WTC11 (cell line): ENCODE results near the gene TOX4. TPM values are rescaled to one million over a fixed set of nuclear protein-coding genes. Genes with fewer than 3 reads are reported as not detected.

Source experiments
- ATAC-seq: fragments of 200-7000 bp; cut with Tn5 transposase; 2 replicates; pipeline ENCODE4 v1.10.0; 2021; ENCODE audit warnings: mild to moderate bottlenecking, moderate library complexity
- CTCF ChIA-PET: fragments of 300-600 bp; sonication (Branson Sonifier 250); formaldehyde crosslinking; loops from one replicate; lab custom pipeline; 2021; ENCODE audit warnings: antibody characterized with exemption; lab: Charles Lee
- POLR2A ChIA-PET: fragments of 350-600 bp; sonication (Branson Sonifier 250); formaldehyde crosslinking; loops from one replicate; lab custom pipeline; 2021; ENCODE audit warnings: antibody characterized with exemption; lab: Charles Lee
- DNase-seq: peaks from one replicate; pipeline ENCODE4 v3.0.0; 2021; ENCODE audit warnings: low spot score
- H3K27ac Mint-ChIP-seq: 2 replicates; pipeline ENCODE4 v1.8.0; 2021; ENCODE audit warnings: mixed read lengths
- H3K27me3 Mint-ChIP-seq: 2 replicates; pipeline ENCODE4 v1.8.0; 2021; ENCODE audit warnings: low read depth, mild to moderate bottlenecking, moderate library complexity, mixed read lengths
- H3K36me3 Mint-ChIP-seq: 2 replicates; pipeline ENCODE4 v1.8.0; 2021; ENCODE audit warnings: mixed read lengths
- H3K4me1 Mint-ChIP-seq: 2 replicates; pipeline ENCODE4 v1.8.0; 2022; ENCODE audit warnings: mixed read lengths
- H3K4me3 Mint-ChIP-seq: 2 replicates; pipeline ENCODE4 v1.8.0; 2021; ENCODE audit warnings: mild to moderate bottlenecking, moderate library complexity, mixed read lengths
- H3K9me3 Mint-ChIP-seq: 2 replicates; pipeline ENCODE4 v1.8.0; 2021; ENCODE audit warnings: mixed read lengths
- AR ChIP-seq: fragments of 250-450 bp; sonication (Bioruptor Pico); IDR thresholded peaks from 2 replicates; pipeline ENCODE4 v1.9.0; 2021; ENCODE audit warnings: mild to moderate bottlenecking
- ARID4B ChIP-seq: sonication (generic); formaldehyde crosslinking; IDR thresholded peaks from 2 replicates; pipeline ENCODE4 v1.8.0; 2023; ENCODE audit warnings: missing genetic modification reagents, mild to moderate bottlenecking, borderline replicate concordance
- ATF6 ChIP-seq: sonication (generic); formaldehyde crosslinking; IDR thresholded peaks from 2 replicates; pipeline ENCODE4 v1.8.1; 2023; ENCODE audit warnings: mild to moderate bottlenecking, missing genetic modification reagents
- CBFB ChIP-seq: sonication (generic); formaldehyde crosslinking; IDR thresholded peaks from 2 replicates; pipeline ENCODE4 v1.8.1; 2022; ENCODE audit warnings: mild to moderate bottlenecking, low read depth, missing genetic modification reagents
- E2F1 ChIP-seq: sonication (generic); formaldehyde crosslinking; IDR thresholded peaks from 2 replicates; pipeline ENCODE4 v1.8.0; 2022; ENCODE audit warnings: mild to moderate bottlenecking, missing genetic modification reagents
- ELF4 ChIP-seq: sonication (generic); formaldehyde crosslinking; IDR thresholded peaks from 2 replicates; pipeline ENCODE4 v1.8.1; 2022; ENCODE audit warnings: low read depth, mild to moderate bottlenecking, moderate library complexity, missing genetic modification reagents
- FOXP1 ChIP-seq: sonication (generic); formaldehyde crosslinking; IDR thresholded peaks from 2 replicates; pipeline ENCODE4 v1.8.0; 2022; ENCODE audit warnings: missing genetic modification reagents, mild to moderate bottlenecking, moderate library complexity, borderline replicate concordance
- FOXP4 ChIP-seq: sonication (generic); formaldehyde crosslinking; IDR thresholded peaks from 2 replicates; pipeline ENCODE4 v1.8.0; 2022; ENCODE audit warnings: mild to moderate bottlenecking, missing genetic modification reagents
- GABPB1 ChIP-seq: sonication (generic); formaldehyde crosslinking; IDR thresholded peaks from 2 replicates; pipeline ENCODE4 v1.8.1; 2023; ENCODE audit warnings: mild to moderate bottlenecking, missing genetic modification reagents
- GTF2I ChIP-seq: fragments of 250-450 bp; sonication (Bioruptor Pico); conservative IDR thresholded peaks from 2 replicates; pipeline ENCODE4 v1.4.0; 2021; ENCODE audit warnings: mild to moderate bottlenecking
- HMGA2 ChIP-seq: fragments of 250-450 bp; sonication (Bioruptor Pico); IDR thresholded peaks from 2 replicates; pipeline ENCODE4 v1.4.0; 2021; ENCODE audit warnings: mild to moderate bottlenecking, moderate library complexity
- HMGXB4 ChIP-seq: sonication (generic); formaldehyde crosslinking; IDR thresholded peaks from 2 replicates; pipeline ENCODE4 v1.8.1; 2023; ENCODE audit warnings: mild to moderate bottlenecking, moderate library complexity, missing genetic modification reagents
- IRF2 ChIP-seq: sonication (generic); formaldehyde crosslinking; IDR thresholded peaks from 2 replicates; pipeline ENCODE4 v1.8.0; 2022; ENCODE audit warnings: low read depth, missing genetic modification reagents, borderline replicate concordance
- JUN ChIP-seq: sonication (generic); formaldehyde crosslinking; IDR thresholded peaks from 2 replicates; pipeline ENCODE4 v1.8.0; 2023; ENCODE audit warnings: mild to moderate bottlenecking, missing genetic modification reagents
- NR3C1 ChIP-seq: sonication (generic); formaldehyde crosslinking; conservative IDR thresholded peaks from 2 replicates; pipeline ENCODE4 v1.8.1; 2023; ENCODE audit warnings: low read depth, mild to moderate bottlenecking, missing genetic modification reagents
- RORB ChIP-seq: fragments of 250-450 bp; sonication (Bioruptor Pico); IDR thresholded peaks from 2 replicates; pipeline ENCODE4 v1.9.0; 2021; ENCODE audit warnings: mild to moderate bottlenecking
- SOX15 ChIP-seq: fragments of 250-450 bp; sonication (Bioruptor Pico); IDR thresholded peaks from 2 replicates; pipeline ENCODE4 v1.9.0; 2021; ENCODE audit warnings: mild to moderate bottlenecking
- ZBTB21 ChIP-seq: sonication (generic); formaldehyde crosslinking; IDR thresholded peaks from 2 replicates; pipeline ENCODE4 v1.8.1; 2023; ENCODE audit warnings: mild to moderate bottlenecking, missing genetic modification reagents, borderline replicate concordance
- ZNF232 ChIP-seq: sonication (generic); formaldehyde crosslinking; IDR thresholded peaks from 2 replicates; pipeline ENCODE4 v1.8.0; 2022; ENCODE audit warnings: mild to moderate bottlenecking, missing genetic modification reagents
- ZNF263 ChIP-seq: sonication (generic); formaldehyde crosslinking; IDR thresholded peaks from 2 replicates; pipeline ENCODE4 v1.8.1; 2022; ENCODE audit warnings: low read depth, mild to moderate bottlenecking, moderate library complexity, missing genetic modification reagents
- ZNF423 ChIP-seq: fragments of 250-450 bp; sonication (Bioruptor Pico); IDR thresholded peaks from 2 replicates; pipeline ENCODE4 v2.1.2; 2022; ENCODE audit warnings: mild to moderate bottlenecking, moderate library complexity
- ZNF671 ChIP-seq: fragments of 250-450 bp; sonication (Bioruptor Pico); IDR thresholded peaks from 2 replicates; pipeline ENCODE4 v1.8.0; 2021; ENCODE audit warnings: mild to moderate bottlenecking
- total RNA-seq: library from RNA; stranded (reverse); gene quantifications from 3 replicates; pipeline ENCODE4 v1.2.3, GENCODE V29; 2021

The TOX4 gene
- total RNA-seq, 1 experiment from 2014 or later = 49.1 TPM

GRCh38 chr14:21501568-21501967 lies 24.6 kb downstream of the TOX4 start:
- Mint-ChIP-seq H3K27me3 (no peaks in the 10 kb centered on the region), H3K4me3 (no peak overlapping the region), H3K36me3 (peaks cover 66% of the 10 kb centered on the region), H3K9me3 (no peaks in the 10 kb centered on the region), H3K27ac (peak overlapping the region; percentile 24; the same call in 1 of the 2 replicates), H3K4me1 (peaks cover 31% of the 10 kb centered on the region)
- CTCF ChIA-PET = interaction anchor here (1.1 to 2.7 kb wide), 3 partner anchors 10 to 56 kb away, joined by 4 to 10 read pairs (median 5); partner anchors contain the start of genes METTL3 and SALL2
- ATAC-seq = no peak
- POLR2A ChIA-PET = interaction anchor here (1.1 kb wide), 2 partner anchors 10 to 25 kb away, joined by 3 read pairs; partner anchors contain the start of genes METTL3 and SALL2
- no peak for DNase-seq
- TF ChIP-seq CBFB (CRISPR knock-in tag) = no peak
- TF ChIP-seq ARID4B = no peak
- no peak for TF ChIP-seq HMGA2 (CRISPR knock-in tag)
- TF ChIP-seq GABPB1 (CRISPR knock-in tag) = no peak
- no peak for TF ChIP-seq ZNF671 (CRISPR knock-in tag)
- TF ChIP-seq IRF2 (CRISPR knock-in tag) = no peak
- no peak for TF ChIP-seq ELF4 (CRISPR knock-in tag)
- no peak for TF ChIP-seq ZBTB21 (CRISPR knock-in tag)
- TF ChIP-seq ZNF263 (CRISPR knock-in tag) = no peak
- no peak for TF ChIP-seq ZNF423 (CRISPR knock-in tag)
- TF ChIP-seq GTF2I = no peak
- TF ChIP-seq JUN (CRISPR knock-in tag) = no peak
- no peak for TF ChIP-seq HMGXB4 (CRISPR knock-in tag)
- no peak for TF ChIP-seq RORB (CRISPR knock-in tag)
- no peak for TF ChIP-seq ATF6 (CRISPR knock-in tag)
- no peak for TF ChIP-seq SOX15 (CRISPR knock-in tag)
- no peak for TF ChIP-seq NR3C1
- TF ChIP-seq E2F1 (CRISPR knock-in tag) = no peak

- Mint-ChIP-seq H3K27me3 (no peaks in the 10 kb centered on the region), H3K4me3 (no peak overlapping the region), H3K4me1 (peaks cover 28% of the 10 kb centered on the region), H3K9me3 (no peaks in the 10 kb centered on the region), H3K36me3 (peaks cover 64% of the 10 kb centered on the region), H3K27ac (peak overlapping the region; percentile 84)
- CTCF ChIA-PET = interaction anchor here (0.8 kb wide), 1 partner anchor 32 kb away, joined by 3 read pairs; no protein-coding TSS in a partner anchor
- DNase-seq (no peak), ATAC-seq (no peak)
- POLR2A ChIA-PET = no interaction called here
- TF ChIP-seq ZNF671 (CRISPR knock-in tag) (no peak), FOXP1 (CRISPR knock-in tag) (no peak), AR (CRISPR knock-in tag) (no peak), FOXP4 (CRISPR knock-in tag) (no peak), ZNF232 (CRISPR knock-in tag) (no peak)
Observed at GRCh38 chr14:21503376-21503775, 26.4 kb downstream of the TOX4 start.
